ENCODE measurements around the gene CDC42BPA.

Gene CDC42BPA

GRCh38 chr1:227363825-227364224 lies 45.5 kb upstream of the CDC42BPA start:
- no peak for DNase-seq (ENCODE audit: extremely low spot score)
- ChIA-PET POLR2A (no interaction called here), CTCF (no interaction called here)
- no peak for TF ChIP-seq FOXK2 (IDR thresholded peaks at IDR 0.05)
- TF ChIP-seq NFRKB (IDR thresholded peaks at IDR 0.05) = no peak
- TF ChIP-seq LEF1 (IDR thresholded peaks at IDR 0.05; ENCODE audit: borderline replicate concordance) = no peak

- ChIA-PET POLR2A (no interaction called here), CTCF (no interaction called here)
- no peak for DNase-seq (ENCODE audit: extremely low spot score)
- no peak for TF ChIP-seq CTBP1 (IDR thresholded peaks at IDR 0.05; ENCODE audit: borderline replicate concordance)
- no peak for TF ChIP-seq L3MBTL2 (conservative IDR thresholded peaks at IDR 0.05)
- TF ChIP-seq FOXA1 (IDR thresholded peaks at IDR 0.05) = no peak
- TF ChIP-seq NFRKB (IDR thresholded peaks at IDR 0.05) = no peak
- no peak; the same call in 1 of the 2 replicates for TF ChIP-seq BHLHE40 (IDR thresholded peaks at IDR 0.05; ENCODE audit: borderline replicate concordance)
- no peak for TF ChIP-seq TARDBP (IDR thresholded peaks at IDR 0.05)
- no peak for TF ChIP-seq FOXM1 (IDR thresholded peaks at IDR 0.05; ENCODE audit: borderline replicate concordance)
- TF ChIP-seq PKNOX1 (IDR thresholded peaks at IDR 0.05) = no peak
- no peak for TF ChIP-seq ELF4 (IDR thresholded peaks at IDR 0.05)
Measured at GRCh38 chr1:227362039-227362438, 43.7 kb upstream of the CDC42BPA start.

GRCh38 chr1:227357927-227358302 lies 39.6 kb upstream of the CDC42BPA start:
- no peak for DNase-seq (ENCODE audit: extremely low spot score)
- CTCF ChIA-PET = interaction anchor here (0.5 to 0.8 kb wide), 2 partner anchors 10 to 20 kb away, joined by 3 to 7 read pairs; no protein-coding TSS in a partner anchor

GRCh38 chr1:227357171-227357926 lies 39.1 kb upstream of the CDC42BPA start:
- ChIA-PET CTCF (interaction anchor here (0.8 kb wide), 1 partner anchor 10 kb away, joined by 3 read pairs; no protein-coding TSS in a partner anchor), POLR2A (interaction anchor here (1.0 to 1.2 kb wide), 2 partner anchors 39 to 40 kb away, joined by 3 to 4 read pairs; no protein-coding TSS in a partner anchor)
- TF ChIP-seq FOXA1 (IDR thresholded peaks at IDR 0.05) (no peak), CTBP1 (IDR thresholded peaks at IDR 0.05; ENCODE audit: borderline replicate concordance) (no peak), TARDBP (IDR thresholded peaks at IDR 0.05) (no peak), NFRKB (IDR thresholded peaks at IDR 0.05) (no peak), LEF1 (IDR thresholded peaks at IDR 0.05; ENCODE audit: borderline replicate concordance) (no peak), SP1 (IDR thresholded peaks at IDR 0.05) (no peak), ELF4 (IDR thresholded peaks at IDR 0.05) (no peak), HDGF (IDR thresholded peaks at IDR 0.05; ENCODE audit: borderline replicate concordance) (no peak), BHLHE40 (IDR thresholded peaks at IDR 0.05; ENCODE audit: borderline replicate concordance) (no peak), PKNOX1 (IDR thresholded peaks at IDR 0.05) (no peak), ZNF384 (IDR thresholded peaks at IDR 0.05) (no peak)
- peak; percentile 34 for DNase-seq (ENCODE audit: extremely low spot score)

More at GRCh38 chr1:227357927-227358302, 39.6 kb upstream of the CDC42BPA start:
- POLR2A ChIA-PET = interaction anchor here (1.2 kb wide), 2 partner anchors 39 to 40 kb away, joined by 3 to 4 read pairs; no protein-coding TSS in a partner anchor
- no peak for TF ChIP-seq SP1 (IDR thresholded peaks at IDR 0.05)
- TF ChIP-seq HDGF (IDR thresholded peaks at IDR 0.05; ENCODE audit: borderline replicate concordance) = no peak
- TF ChIP-seq L3MBTL2 (conservative IDR thresholded peaks at IDR 0.05) = no peak
- no peak for TF ChIP-seq ELF4 (IDR thresholded peaks at IDR 0.05)
- TF ChIP-seq NFRKB (IDR thresholded peaks at IDR 0.05) = no peak
- TF ChIP-seq LEF1 (IDR thresholded peaks at IDR 0.05; ENCODE audit: borderline replicate concordance) = no peak
- TF ChIP-seq SUZ12 (IDR thresholded peaks at IDR 0.05) = no peak
- no peak for TF ChIP-seq TARDBP (IDR thresholded peaks at IDR 0.05)
- no peak for TF ChIP-seq FOXK2 (IDR thresholded peaks at IDR 0.05)
- TF ChIP-seq BHLHE40 (IDR thresholded peaks at IDR 0.05; ENCODE audit: borderline replicate concordance) = no peak
- TF ChIP-seq PKNOX1 (IDR thresholded peaks at IDR 0.05) = no peak
- no peak for TF ChIP-seq CTBP1 (IDR thresholded peaks at IDR 0.05; ENCODE audit: borderline replicate concordance)
- TF ChIP-seq ZNF384 (IDR thresholded peaks at IDR 0.05) = no peak
- TF ChIP-seq FOXA1 (IDR thresholded peaks at IDR 0.05) = no peak
- TF ChIP-seq ARNT (IDR thresholded peaks at IDR 0.05) = no peak
- no peak for TF ChIP-seq FOXM1 (IDR thresholded peaks at IDR 0.05; ENCODE audit: borderline replicate concordance)

- TF ChIP-seq NFRKB (IDR thresholded peaks at IDR 0.05) = no peak
- TF ChIP-seq TARDBP (IDR thresholded peaks at IDR 0.05) = no peak
- no peak for TF ChIP-seq FOXM1 (IDR thresholded peaks at IDR 0.05; ENCODE audit: borderline replicate concordance)
- TF ChIP-seq CTBP1 (IDR thresholded peaks at IDR 0.05; ENCODE audit: borderline replicate concordance) = no peak
- no peak for TF ChIP-seq FOXK2 (IDR thresholded peaks at IDR 0.05)
- no peak for TF ChIP-seq LEF1 (IDR thresholded peaks at IDR 0.05; ENCODE audit: borderline replicate concordance)
- no peak for DNase-seq (ENCODE audit: extremely low spot score)
- POLR2A ChIA-PET = interaction anchor here (1.0 kb wide), 1 partner anchor 38 kb away, joined by 4 read pairs; no protein-coding TSS in a partner anchor
- CTCF ChIA-PET = no interaction called here
Measured at GRCh38 chr1:227356620-227357146, 38.4 kb upstream of the CDC42BPA start.

- no peak for TF ChIP-seq BHLHE40 (IDR thresholded peaks at IDR 0.05; ENCODE audit: borderline replicate concordance)
- TF ChIP-seq ELF4 (IDR thresholded peaks at IDR 0.05) = no peak
- no peak for TF ChIP-seq CTBP1 (IDR thresholded peaks at IDR 0.05; ENCODE audit: borderline replicate concordance)
- no peak for TF ChIP-seq NFRKB (IDR thresholded peaks at IDR 0.05)
- no peak for TF ChIP-seq ZNF384 (IDR thresholded peaks at IDR 0.05)
- TF ChIP-seq LEF1 (IDR thresholded peaks at IDR 0.05; ENCODE audit: borderline replicate concordance) = no peak
- TF ChIP-seq SUZ12 (IDR thresholded peaks at IDR 0.05) = no peak
- TF ChIP-seq PKNOX1 (IDR thresholded peaks at IDR 0.05) = no peak
- no peak for TF ChIP-seq FOXK2 (IDR thresholded peaks at IDR 0.05)
- no peak for TF ChIP-seq FOXA1 (IDR thresholded peaks at IDR 0.05)
- no peak for TF ChIP-seq FOXM1 (IDR thresholded peaks at IDR 0.05; ENCODE audit: borderline replicate concordance)
- no peak for TF ChIP-seq ARNT (IDR thresholded peaks at IDR 0.05)
- TF ChIP-seq L3MBTL2 (conservative IDR thresholded peaks at IDR 0.05) = no peak
- CTCF ChIA-PET = no interaction called here
- no peak for DNase-seq (ENCODE audit: extremely low spot score)
- POLR2A ChIA-PET = no interaction called here
Measured at GRCh38 chr1:227355542-227356245, 37.4 kb upstream of the CDC42BPA start.
